Esophagus muscularis mucosa (tissue), 4 donors: ENCODE measurements around the gene SLC39A7.
A peak's percentile ranks its signal among the peaks of the same experiment; 100 is the strongest.

Source experiments
- CTCF ChIP-seq, 3 experiments: fragments of 200-600 bp in 2 of 3; fragments of 450-650 bp in 1 of 3; sonication (generic) in 2 of 3; IDR thresholded peaks; one replicate each; pipeline ENCODE4 v1.5.1; 2017 to 2019; ENCODE audit warnings: antibody characterized with exemption in 3 of 3, mild to moderate bottlenecking in 2 of 3, moderate library complexity in 1 of 3
- EP300 ChIP-seq: sonication (generic); formaldehyde crosslinking; IDR thresholded peaks from one replicate; pipeline ENCODE4 v1.6.1; 2017; ENCODE audit warnings: antibody characterized with exemption
- POLR2A ChIP-seq: fragments of 450-650 bp; IDR thresholded peaks from one replicate; pipeline ENCODE4 v1.6.1; 2017; ENCODE audit warnings: antibody characterized with exemption, moderate library complexity, mild to moderate bottlenecking, low read depth
- POLR2AphosphoS5 ChIP-seq, 2 donors: sonication (generic); formaldehyde crosslinking; IDR thresholded peaks; one replicate each; pipeline ENCODE4 v1.6.1; 2017; ENCODE audit warnings: antibody characterized with exemption in 2 of 2

GRCh38 chr6:33172688-33173534 is 27.8 kb upstream of the SLC39A7 start:
- TF ChIP-seq CTCF (IDR thresholded peaks at IDR 0.05) (peak; percentile 27 to 53 (median 43)), POLR2AphosphoS5 (IDR thresholded peaks at IDR 0.05) (no peak), POLR2A (no peak), EP300 (no peak)
